Erythroblast (primary cell): Measurements from ENCODE around the gene GLOD5.
A peak's percentile ranks its signal among the peaks of the same experiment; 100 is the strongest.

Experiments used
- DNase-seq, 2 experiments: peaks; one replicate each; lab custom pipeline; 2025; lab: John Stamatoyannopoulos, UW
- GATA1 ChIP-seq: IDR thresholded peaks from 2 replicates; pipeline ENCODE4 v1.6.1; 2011; ENCODE audit warnings: low read depth, mild to moderate bottlenecking, control low read depth, low read length, moderate library complexity
- POLR2A ChIP-seq: IDR thresholded peaks from 2 replicates; pipeline ENCODE4 v1.6.1; 2011; ENCODE audit warnings: mild to moderate bottlenecking, low read length

GLOD5 gene

DNA sequence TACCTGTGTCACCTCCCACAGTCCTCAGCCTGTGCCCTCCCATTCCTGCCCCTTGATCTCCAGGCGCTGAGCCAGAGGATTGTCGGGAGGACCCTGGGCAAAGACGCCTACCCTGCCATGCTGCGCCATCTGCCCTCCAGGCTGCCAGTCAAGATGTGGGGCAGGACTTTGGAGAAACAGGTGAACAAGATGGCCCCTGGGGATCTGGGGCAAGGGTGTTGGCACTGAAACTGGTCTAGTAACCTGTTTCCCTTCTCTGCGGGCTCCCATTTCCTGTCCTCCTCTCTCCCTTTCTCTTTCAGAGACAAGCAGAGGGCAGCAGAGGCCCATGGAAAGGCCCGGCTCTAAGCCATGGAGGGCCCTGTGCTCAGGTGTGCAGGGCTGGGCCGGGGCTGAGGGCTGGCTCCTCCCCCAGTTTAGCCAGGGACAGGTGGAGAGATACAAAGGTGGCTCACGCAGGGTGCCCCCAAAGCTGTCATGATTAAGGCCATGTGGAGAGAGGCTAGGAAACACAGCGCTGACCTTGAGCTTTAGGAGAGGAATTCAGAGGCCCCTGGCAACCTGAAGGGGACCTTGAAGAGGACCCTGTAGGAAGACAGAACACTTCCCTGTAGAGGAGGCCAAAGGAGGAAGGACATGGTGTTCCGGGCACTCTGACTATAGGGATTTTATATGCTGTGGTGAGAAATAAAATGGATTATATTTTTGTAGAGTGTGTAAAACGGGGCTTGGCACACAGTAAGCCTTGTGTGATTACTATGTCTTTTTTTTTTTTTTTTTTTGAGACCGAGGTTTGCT is at the start of gene GLOD5:
TSS of gene GLOD5 (plus strand) at position 74 of the 798 bp plus-strand sequence. CDS start at position 118, 44 bp downstream.
- no peak for DNase-seq
- TF ChIP-seq GATA1 = no peak
- no peak for TF ChIP-seq POLR2A

DNA sequence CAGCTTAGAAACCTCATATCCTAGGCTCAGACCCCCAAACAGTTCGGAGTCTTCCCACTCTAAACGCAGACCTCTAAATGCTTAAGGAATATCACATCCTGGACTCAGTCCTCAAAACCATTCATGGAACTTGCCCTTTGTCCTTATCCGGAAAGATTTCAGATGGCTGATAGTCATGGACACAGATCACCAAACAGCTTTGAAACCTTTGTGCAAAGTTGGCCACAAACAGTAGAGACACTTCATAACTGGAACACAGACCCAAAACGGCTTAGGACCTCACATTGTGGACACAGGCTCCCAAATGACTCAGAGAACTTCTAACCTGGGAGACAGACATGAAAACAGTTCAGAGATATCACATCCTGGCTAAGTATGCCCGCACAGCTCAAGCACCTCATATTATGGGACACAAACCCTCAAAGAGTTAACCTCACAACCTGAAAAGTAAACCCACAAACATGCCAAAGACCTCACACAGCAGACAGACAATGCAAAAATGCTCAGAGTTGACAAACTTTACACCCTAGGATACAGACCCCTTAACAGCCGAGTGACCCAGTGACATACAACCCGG is 49.5 kb upstream of the GLOD5 start:
- DNase-seq = no peak
- TF ChIP-seq POLR2A = no peak
- TF ChIP-seq GATA1 = no peak

DNA sequence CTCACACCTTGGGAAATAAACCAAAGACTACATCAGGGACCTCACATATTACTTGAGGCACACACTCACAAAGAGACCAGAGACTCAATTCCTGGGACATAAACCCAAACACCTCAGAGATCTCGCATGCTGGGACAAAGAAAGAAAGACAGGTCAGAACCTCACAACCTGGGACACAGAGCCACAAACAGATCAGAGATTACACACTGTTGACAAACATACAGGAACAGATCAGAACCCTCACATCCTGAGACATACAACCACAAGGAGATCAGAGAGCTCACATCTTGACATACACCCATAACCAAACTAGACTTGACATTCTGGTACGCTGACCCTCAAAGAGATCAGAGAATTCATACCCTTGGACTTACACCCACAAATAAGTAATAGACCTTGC is 47.7 kb upstream of the GLOD5 start:
- TF ChIP-seq GATA1 (no peak), POLR2A (no peak)
- DNase-seq = no peak

DNA sequence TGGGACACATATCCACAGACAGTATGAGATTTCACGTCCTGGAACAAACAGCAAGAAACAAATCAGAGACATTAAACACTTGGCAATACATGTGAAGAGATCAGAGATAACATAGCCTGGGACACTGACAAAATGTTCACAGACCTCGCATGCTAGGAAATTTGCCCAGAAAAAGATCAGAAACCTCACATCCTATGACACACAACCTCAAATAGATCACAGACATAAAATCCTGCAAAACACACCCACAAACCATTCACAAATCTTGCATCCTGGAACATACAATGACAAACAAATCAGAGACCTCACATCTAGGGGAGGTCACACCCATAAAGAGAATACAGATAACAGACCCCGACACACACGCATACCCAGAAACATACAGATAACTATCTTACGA is 47.0 kb upstream of the GLOD5 start:
- TF ChIP-seq POLR2A = no peak
- TF ChIP-seq GATA1 = no peak
- no peak for DNase-seq

DNA sequence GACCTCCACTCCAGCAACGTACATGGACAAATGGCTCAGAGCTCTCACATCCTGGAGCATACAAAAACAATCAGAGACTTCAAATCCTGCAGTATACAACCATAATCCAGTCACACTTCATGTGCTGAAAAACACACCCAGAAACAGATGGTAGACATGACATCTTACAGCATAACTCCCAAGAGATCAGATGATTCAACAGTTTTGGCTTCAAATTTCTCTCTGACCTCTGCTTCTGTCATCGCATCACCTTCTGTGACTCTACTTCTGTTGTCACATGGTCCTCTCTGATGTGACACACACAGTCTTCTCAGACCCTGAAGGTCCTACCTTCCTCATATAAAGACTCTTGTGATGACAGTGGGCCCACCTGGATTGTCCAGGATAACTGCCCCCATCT is 46.5 kb upstream of the GLOD5 start:
- no peak for TF ChIP-seq POLR2A
- TF ChIP-seq GATA1 = no peak
- peak; percentile 73 for DNase-seq

DNA sequence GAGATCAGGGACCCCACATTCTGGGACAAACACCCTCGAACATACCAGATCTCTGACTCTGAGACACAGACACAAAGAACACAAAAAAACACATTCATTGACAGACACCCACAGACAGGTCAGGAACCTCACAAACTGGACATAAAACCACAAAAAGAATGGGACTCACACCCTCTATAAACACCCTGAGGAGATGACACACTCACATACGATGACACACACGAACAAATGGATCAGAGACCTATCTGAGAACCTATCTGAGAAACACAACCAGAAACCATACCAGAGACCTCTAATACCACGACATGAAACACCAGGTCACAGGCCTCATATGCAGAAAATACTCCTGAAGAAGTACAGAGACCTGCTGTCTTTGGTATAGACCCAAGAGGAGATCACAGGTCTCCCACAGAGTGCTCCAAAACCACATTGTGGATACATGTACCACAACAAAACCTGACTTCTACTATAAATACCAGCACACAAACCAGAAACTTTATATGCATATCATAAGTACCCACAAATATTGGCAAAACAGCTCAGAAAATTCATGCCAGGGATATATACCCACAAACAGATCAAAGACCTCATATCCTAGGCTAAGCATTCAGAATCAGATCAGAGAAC is 45.6 kb upstream of the GLOD5 start:
- no peak for DNase-seq
- TF ChIP-seq GATA1 = no peak

DNA sequence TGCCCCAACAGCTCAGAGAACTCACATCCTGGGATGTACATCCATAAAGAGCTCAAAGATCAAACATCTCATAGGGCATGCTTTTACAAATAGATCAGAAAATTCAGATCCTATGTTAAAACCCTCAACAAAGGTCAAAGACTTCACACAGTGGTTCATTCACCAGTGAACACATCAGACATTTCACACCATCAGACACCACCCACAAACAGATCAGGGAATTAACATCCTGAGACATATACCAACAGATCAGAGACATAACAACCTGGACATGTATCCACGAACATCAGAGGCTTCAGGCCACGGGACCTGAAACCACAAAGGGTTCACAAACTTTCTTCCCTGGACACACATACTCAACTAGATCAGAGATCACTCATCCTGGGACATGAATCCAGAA is 41.6 kb upstream of the GLOD5 start:
- DNase-seq = no peak
- no peak for TF ChIP-seq POLR2A
- TF ChIP-seq GATA1 = no peak

DNA sequence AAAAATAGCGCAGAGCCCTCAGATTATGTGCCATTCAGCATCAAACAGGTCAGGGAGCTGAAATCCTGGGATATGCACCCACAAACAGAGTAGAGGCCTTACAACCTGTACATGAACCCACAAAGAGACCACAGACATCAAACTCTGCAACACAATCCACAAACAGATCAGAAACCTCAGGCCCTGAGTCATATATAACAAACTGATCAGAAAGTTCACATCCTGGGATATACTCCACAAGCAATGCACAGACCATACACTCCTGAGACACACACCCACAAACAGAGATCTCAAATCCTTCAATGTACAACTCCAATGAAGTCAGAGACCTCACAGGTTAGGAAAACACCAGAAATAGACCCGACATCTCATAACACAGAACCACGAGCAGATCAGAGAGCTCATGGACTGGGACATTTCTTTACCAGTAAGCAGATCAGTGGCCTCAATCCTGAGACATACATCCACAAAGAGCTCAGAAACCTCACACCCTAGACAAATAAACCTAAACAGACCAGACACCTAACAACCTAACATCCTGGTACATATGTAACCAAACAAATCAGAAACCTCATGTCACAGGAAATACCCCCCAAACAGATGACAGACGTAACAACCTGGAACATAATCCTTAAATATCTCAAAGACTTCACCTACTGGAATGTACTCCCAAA is 40.8 kb upstream of the GLOD5 start:
- DNase-seq = no peak
- no peak for TF ChIP-seq POLR2A
- TF ChIP-seq GATA1 = no peak

DNA sequence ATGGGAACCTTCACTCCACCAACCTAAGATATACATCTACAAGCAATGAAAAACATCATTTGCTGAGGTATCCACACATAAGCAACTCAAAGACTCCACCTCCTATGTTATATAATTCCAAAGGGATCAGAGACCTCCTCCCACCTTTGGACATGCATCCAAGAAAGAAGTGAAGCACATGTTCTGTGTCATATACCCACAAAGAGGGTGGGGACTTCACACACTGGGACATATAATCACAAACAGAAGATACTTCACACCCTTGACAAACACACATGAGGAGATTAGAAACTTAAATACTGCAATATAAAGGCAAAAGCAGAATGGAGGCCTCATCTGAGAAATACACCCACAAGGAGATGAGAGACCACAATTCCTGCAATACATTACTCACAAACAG is 39.6 kb upstream of the GLOD5 start:
- no peak for TF ChIP-seq GATA1
- TF ChIP-seq POLR2A = no peak
- no peak for DNase-seq

DNA sequence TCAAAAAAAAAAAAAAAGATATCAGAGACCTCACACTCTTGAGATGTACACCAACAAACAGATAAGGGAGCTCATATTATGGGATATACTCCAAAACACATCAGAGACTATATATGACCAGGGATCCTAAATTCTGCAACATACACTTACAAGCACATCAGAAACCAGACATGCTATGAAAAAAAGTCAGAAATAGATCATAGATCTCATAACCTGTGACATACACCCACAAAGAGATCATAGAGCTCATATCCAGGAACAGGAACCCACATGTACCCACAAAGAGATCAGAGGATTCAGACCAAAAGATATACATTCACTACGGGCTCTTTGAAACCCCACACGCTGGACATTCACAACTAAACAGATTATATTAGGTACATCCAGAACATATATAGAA is 35.0 kb upstream of the GLOD5 start:
- peak in 1 of 2 experiments; percentile 11 for DNase-seq
- TF ChIP-seq GATA1 (no peak), POLR2A (no peak)

DNA sequence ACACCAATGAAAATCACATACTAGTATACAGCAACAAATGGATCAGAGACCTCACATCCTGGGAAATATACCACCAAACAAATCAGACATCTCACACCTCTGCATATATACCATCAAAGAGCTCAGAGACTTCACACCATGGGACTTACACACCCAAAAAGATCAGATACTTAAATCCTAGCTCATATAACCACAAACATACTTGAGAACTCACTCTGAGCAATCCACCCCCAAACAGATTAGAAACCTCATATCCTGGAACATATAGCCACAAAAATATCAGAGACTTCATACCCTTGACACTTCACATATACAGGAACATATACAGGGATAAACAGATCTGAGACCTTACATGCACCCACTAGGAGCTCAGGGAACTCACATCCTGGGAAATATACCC is 32.9 kb upstream of the GLOD5 start:
- TF ChIP-seq POLR2A (no peak), GATA1 (no peak)
- DNase-seq = no peak

DNA sequence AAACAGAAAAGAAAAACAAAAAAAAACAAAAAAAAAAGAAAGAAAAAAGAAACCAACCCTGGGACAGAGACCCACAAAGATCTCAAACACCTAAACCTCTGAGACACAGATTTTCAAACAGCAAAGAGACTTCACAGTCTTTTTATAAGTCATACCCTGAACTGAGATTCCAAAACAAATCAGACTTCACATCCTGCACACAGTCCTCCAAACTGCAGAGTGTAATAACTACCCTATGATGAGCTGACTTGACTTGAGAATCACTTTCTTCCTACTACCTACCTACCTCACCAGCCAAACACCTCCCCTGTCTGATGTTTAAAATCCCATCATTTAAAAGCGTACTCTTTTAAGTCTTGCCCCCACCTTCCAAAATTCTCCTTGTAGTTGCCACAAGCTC is 25.2 kb upstream of the GLOD5 start:
- no peak for DNase-seq
- TF ChIP-seq POLR2A (no peak), GATA1 (no peak)

DNA sequence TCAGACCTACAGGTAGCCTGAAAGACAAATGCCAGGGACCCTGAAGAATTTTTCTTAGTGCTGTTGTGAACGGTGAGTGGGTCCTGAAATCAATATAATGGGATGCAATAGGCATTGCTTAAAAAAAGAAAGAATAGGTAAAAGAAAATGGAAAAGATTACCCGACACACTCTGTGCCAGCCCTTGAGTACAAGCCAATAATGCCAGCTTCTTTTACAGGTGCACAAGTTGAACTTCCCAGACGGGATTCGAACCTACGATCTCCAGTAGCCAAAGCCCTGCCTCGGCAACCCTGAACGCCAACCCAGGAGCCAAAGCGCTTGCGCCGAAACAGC is 24.7 kb upstream of the GLOD5 start:
- no peak for DNase-seq
- TF ChIP-seq POLR2A (no peak), GATA1 (no peak)
